ENCODE data around the gene HAND2. TPM values are rescaled to one million over a fixed set of nuclear protein-coding genes. Genes with fewer than 3 reads are reported as not detected.

HAND2 gene
- polyA plus RNA-seq, 3 donors: not detected

- DNase-seq: no peak
Observed at GRCh38 chr4:173505924-173506518, 24.0 kb downstream of the HAND2 start.

DNA sequence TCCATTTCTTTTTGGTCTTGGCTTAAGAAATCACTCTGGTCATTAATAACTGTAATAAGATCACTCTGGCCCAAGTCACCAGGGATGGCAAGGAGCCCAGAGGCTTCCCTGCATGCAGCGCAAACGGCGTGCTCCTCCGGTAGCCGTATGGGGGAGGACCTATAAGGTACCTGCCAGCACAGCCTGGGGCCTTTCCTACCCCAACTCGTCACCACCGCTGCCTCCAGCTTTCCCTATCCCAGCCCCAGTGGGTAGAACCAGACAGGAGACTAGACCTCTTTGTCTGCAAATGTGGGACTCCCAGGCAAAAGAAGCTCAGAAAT, 25.9 kb downstream of the HAND2 start:
- DNase-seq: no peak

DNA sequence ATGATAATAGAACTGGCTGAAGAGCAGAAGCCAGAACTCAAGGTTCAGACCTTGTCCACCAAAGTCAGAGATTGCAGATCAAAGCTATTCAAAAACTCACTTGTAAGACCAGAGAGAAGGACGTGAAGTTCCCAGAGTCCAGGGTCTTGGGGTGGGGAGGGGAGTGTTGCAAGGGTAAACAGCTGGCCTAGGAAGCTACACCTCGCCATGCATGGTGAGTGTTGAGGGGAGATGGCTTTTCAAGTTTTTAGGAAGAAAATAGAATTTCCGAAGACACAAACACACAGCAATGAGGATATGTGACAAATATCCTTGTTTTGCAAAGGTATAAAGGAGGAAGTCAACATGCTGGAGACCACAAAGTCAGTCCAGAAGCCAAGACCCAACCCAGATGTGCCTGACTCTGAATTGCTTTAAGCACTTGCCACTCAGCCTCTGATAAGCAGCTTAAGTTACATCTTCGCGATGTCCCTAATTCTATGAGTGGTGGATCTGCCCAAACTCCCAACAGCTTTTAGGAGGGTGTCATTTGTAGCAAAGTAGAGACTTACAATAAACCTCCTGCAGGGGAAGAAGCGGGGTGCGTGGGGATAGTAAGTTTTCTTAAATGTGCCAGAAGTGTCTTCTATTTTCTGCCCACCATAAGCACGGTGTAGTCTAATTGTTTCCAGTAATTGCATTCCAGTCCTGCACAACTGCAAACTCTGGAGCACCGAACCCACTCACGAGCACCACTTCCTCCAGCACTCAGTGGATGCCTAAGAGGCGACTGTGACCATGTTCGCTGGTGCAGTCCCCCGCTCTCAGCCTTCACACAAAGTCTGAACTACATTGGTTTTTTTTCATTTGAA, 26.5 kb downstream of the HAND2 start:
- no peak for DNase-seq

DNA sequence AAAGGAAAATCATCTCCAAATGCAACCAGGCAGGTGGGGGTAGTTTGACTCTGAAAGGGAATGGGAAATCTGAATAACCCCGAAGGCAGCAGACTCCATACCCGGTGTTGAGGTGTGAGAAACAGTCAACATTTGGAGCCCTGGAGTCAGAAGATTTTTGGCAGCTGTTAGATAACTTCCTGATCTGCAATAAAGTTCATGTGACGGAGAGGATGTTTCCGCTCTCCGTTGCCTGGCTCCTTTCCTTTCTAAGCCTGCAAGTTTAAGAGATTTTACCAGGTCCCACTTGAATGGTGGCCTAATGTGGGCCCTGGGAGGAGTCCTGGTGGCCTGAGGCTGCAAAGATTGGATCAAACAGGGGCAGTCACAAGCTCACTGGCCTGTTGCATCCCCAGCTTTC, 27.7 kb downstream of the HAND2 start:
- no peak for DNase-seq

GRCh38 chr4:173501592-173502150, 28.4 kb downstream of the HAND2 start:
- DNase-seq: no peak

DNA sequence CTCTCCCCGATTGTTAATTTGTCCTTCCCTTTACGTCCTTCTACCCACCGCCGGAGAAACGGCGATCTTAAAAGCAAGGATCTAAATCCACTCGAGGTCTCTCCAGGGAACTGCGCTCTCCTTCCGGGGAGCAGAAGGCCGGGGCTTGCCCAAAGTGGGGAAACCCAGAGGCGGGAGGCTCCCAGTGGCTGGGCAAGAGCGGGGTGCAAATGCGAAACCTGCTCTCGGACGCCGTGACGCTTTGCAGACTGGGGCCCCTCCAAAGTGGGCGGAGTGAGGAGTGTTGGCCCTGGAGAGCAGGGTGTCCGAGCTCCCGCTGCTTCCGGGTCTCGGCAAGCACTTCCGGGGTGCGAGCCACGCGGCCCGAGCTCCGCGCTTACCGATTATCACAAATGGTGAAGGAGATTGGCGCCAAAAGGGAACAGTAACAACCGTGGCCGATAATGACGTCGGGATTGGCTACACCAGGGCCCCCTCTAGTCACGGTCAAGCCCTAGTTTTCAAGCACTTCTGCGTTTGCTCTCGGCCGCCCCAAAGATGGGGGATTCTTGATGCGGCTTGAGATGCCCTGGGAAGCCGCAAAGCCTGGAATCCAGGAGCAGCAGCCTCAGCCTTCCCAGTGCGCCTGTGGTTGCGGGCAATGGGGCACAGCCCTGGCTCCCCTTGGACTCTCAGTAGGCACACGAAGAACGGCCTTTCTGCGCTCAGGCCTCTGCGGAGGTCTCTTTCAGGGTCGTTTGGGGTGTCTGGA, 29.0 kb downstream of the HAND2 start:
- DNase-seq: no peak

DNA sequence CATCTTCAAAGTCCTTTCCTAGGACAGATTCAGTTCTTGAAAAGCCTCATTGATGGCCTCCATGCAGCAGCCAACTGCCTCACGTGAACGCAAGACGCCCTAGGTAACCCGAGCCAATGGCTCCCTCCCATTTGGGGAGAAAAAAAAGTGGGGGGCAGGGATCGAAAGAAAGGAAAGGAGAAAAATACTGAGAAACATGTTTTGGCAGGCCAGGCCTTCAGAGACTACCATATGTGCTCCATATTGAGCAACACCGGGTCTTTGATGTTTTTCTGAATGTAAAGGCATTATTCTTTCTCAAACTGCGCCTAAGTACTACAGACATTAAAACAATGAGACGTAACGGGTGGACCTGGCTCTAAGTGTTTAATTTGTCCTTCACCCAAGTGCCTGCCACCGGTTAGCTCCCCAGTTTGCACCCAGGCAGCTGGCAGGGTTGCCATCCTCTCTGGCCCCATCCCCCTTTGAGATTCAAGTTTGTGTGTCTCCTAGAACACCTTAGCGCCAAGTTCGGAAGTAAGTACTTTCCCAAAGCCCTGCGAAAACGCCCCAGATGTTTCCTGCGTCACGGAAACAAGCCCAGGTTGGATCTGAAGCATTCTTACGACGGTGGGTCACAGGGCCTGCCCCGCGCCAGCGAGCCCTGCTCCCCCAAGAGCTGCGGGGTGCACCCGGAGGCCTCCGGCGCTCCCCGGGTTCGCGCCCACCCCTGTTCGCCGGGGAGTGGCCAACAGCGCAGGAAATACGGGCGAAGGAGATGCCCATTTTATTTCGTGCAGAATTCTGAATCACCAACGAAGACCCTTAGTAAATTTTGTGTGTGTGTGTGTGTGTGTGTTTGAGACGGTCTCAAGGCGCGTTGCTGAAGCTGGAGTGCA, 30.1 kb downstream of the HAND2 start:
- no peak for DNase-seq

DNA sequence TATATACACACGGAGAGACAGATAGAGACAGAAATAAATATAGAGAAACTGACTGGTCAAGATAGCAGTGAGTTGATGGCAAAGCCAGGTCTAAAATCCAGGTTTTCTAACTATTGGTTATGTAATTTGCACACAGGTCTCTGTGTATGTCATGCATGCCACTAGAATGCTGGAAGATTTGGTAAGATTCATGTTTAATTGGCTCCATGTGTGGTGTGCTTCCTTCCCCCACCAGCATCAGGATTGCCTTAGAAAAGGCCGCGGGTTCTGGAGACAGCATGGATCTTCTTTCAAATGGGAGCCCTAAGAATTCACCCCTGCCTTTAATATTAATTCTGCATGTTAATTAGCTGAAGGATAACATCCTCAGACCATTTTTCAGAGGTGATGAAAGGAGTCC, 31.3 kb downstream of the HAND2 start:
- DNase-seq: no peak

- no peak for DNase-seq
Observed at GRCh38 chr4:173498023-173498422, 32.0 kb downstream of the HAND2 start.

DNA sequence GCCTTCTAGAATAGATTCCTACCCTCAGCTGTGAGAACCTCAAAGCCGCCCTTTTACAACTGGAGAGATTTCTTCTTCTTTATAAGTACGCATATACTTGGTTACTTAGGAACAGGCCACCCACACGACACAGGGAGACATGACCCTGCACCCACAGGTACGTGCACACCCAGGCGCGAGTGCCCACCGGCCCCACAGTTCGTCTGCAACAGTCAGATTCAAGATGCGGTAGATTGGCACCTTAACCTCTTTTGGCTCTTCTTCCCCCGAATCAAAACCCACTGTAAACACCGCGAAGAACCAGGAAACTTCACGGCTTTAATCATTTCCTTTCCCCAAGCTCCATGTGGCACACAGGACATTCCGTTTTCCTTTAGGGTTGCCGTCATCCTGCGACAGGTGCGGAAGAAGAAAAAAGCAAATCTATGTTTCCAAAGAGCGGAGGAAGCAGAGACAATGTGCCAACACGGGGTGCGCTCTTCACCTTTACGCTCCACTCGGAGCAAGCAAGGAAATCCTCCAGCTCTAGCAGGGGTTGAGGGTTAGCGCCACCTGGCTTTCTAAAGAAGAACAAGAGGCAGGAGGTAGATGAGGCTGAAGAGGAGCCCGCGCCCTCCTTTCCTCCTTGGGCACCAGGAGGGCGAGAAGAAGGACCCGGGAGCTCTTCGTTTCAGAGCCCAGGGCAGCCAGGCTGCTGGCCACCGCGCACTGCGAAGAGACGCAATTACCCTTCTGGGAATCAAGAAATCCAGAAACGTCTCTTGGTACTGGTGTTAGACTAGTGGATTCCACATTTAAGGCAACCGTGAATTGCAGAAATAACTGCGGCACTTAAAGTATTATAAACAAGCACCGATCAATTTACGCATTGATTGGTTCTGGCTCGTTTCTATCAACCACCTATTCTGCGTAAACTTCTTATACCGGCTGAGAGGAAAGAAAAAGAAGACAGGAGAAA, 35.7 kb downstream of the HAND2 start:
- DNase-seq: peak; percentile 65

GRCh38 chr4:173493041-173493440, 37.0 kb downstream of the HAND2 start:
- no peak for DNase-seq

- no peak for DNase-seq
Observed at GRCh38 chr4:173492315-173492714, 37.7 kb downstream of the HAND2 start.

- no peak for DNase-seq
Observed at GRCh38 chr4:173490817-173491528, 39.1 kb downstream of the HAND2 start.

- no peak for DNase-seq
Observed at GRCh38 chr4:173490256-173490655, 39.8 kb downstream of the HAND2 start.

- DNase-seq: no peak
Observed at GRCh38 chr4:173489514-173489913, 40.5 kb downstream of the HAND2 start.

DNA sequence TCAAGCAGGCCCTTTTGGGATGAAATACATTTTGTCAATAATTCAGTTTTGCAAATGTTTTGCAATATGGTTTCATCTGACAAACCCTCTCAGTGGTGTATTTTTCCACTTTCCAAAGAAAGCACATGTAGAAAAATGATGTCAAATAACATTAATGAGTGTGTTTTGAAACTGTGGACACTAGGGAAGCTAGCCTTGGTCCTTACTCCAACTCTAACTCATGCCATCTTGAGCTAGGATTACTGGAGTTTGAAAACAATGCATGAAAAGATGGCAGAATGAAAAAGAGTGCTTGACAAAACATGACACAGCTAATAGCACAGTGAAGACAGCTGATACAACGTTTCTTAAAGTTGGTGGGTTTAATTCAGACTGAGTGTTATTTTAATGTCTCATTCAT, 41.4 kb downstream of the HAND2 start:
- no peak for DNase-seq

DNA sequence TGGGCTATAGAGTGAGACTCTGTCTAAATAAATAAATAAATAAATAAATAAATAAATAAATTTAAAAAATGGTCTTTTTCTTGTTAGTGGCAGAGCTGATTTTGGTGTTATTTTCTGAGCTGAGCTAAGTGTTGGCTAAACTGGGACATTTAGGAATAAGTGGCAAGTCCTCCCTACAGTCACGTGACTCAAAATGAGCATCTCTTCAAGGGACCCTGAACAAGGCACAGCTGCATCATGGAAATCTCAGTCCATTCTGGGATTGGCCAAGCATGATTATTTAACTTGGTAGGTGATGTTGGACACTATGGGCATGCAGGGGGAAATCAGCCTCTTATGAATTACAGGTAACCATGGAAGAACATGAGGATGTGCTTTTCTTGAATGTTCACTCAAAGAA, 42.0 kb downstream of the HAND2 start:
- no peak for DNase-seq

DNA sequence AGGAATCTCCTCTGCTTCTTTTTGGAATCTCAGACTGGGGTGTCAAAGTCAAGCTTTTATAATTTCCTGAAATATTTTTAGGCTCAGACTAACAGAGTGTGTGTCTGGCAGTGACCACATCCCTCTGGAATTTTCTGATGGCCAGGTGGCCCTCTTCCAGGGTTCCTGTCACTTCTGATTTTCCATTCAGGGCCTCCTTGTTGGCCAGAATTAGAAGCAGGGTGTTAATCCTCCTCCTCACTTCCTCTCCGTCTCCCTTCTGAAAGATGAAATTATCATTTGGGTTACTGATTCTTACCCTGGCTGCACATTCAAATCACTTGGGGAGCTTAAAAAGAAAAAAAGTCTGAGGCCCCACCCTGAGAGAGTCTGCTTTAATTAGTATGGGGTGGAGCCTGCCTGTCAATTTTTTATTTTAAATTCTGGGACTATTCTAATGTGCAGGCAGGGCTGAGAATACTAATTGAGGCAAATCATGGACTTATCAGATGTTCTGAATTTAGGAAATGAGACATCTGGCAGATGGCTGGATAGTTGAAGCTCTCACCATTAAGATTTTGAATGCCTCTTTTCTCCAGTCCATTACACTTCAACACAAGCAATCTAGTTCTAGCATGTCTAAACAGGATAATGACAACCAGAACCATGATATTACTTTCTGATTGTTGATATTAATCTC, 43.2 kb downstream of the HAND2 start:
- DNase-seq: no peak

DNA sequence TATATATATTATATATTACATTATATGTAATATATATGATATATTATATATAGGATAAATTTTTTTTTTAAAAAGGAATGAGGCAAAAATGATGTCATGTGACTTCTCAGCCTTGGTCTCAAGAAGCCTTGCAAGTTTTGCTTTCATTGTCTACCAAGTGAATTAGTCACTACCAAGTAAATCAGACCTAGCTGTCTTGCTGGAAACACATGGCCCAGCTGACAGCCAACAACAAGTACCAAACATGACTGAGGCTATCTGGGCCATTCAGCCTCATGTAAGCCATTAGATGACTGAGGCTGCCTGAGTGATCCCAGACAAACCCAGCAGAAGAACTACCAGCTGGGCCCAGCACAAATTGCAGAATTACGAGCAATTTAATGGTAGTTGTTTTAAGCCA, 44.9 kb downstream of the HAND2 start:
- DNase-seq: no peak

Measured in renal pelvis (tissue), 4 donors.